ENCODE measurements around the gene MCM10. TPM values are rescaled to one million over a fixed set of nuclear protein-coding genes. Genes with fewer than 3 reads are reported as not detected.

Gene MCM10
- total RNA-seq (under 1 TPM in 3 of 4 donors, not detected in 1; 0.14 to 0.83 (median 0.36) TPM), polyA plus RNA-seq (1 to 10 TPM in 1 of 3 donors, under 1 TPM in 1, not detected in 1; 0.92 to 3.2 TPM)

DNA sequence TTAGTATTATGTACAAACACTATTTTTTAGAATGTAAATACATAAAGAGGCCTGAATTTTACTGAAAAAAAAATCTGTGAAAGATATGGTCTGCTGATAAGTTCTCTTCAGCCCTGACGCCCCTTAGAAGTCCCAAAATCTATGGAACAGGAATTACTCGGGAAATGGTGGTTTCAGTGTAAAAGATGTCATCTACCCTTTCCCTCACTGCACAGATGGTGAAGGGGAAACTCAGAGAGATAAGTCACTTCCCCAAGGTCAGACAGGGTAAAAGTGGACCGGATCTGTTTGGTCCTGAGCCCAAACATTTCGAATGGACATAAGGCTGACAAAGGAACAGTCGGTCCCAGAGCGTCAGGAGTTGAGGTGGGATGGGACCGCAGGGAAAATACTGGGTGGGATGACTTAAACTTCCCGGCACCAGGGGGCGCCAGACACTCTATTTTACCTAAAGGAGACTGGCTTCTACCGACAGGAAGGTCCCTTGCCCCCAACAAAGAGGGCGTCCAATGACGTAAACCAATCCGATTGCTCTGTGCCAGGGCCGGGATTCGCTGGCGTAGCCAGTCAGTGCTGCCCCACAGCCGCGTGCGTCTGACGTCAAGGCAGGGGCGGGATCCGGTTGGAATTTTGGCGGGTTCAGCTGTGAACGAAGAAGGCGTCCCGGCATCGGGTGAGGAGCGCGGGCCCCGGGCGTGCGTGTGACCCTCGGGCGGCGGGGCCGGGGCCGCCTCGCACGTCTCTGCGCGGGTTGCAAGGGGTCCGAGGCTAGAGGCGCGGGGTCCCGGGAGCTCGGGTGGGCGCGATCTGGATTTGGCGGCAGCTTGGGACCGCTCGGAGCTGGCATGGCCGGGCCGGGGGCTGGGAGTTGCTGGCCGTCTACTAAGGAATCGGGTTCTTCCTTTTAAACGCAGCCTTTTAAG, at the start of gene MCM10:
Gene MCM10 (plus strand): TSS at position 625 of the 923 bp plus-strand sequence. CDS start 2,645 bp downstream, outside the sequence.
- 0 to 1% methylated on average over 56 of the region's 56 CpGs for WGBS, 2 donors
- peak in 2 of 4 donors; percentile 49 to 63 for TF ChIP-seq POLR2AphosphoS5 (IDR thresholded peaks at IDR 0.05)
- TF ChIP-seq, protein P1, sequence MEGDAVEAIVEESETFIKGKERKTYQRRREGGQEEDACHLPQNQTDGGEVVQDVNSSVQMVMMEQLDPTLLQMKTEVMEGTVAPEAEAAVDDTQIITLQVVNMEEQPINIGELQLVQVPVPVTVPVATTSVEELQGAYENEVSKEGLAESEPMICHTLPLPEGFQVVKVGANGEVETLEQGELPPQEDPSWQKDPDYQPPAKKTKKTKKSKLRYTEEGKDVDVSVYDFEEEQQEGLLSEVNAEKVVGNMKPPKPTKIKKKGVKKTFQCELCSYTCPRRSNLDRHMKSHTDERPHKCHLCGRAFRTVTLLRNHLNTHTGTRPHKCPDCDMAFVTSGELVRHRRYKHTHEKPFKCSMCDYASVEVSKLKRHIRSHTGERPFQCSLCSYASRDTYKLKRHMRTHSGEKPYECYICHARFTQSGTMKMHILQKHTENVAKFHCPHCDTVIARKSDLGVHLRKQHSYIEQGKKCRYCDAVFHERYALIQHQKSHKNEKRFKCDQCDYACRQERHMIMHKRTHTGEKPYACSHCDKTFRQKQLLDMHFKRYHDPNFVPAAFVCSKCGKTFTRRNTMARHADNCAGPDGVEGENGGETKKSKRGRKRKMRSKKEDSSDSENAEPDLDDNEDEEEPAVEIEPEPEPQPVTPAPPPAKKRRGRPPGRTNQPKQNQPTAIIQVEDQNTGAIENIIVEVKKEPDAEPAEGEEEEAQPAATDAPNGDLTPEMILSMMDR (IDR thresholded peaks at IDR 0.05) = peak; percentile 81 to 95 (median 86)
- TF ChIP-seq EP300 (IDR thresholded peaks at IDR 0.05) = peak in 3 of 4 donors; percentile 38 to 56 (median 48)
- no peak for TF ChIP-seq POLR2A (IDR thresholded peaks at IDR 0.05)
- intact Hi-C loops (cut with DNase I) = loop anchor here (1.0 to 2.0 kb wide), 3 partner anchors 141 to 368 kb away; partner anchors contain the start of gene BEND7
- Histone ChIP-seq H3K9me3 (no peaks in the 10 kb centered on the region), H3K4me1 (peaks cover 0 to 15% (median 14%) of the 10 kb centered on the region in 4 donors), H3K27me3 (no peaks in the 10 kb centered on the region), H3K36me3 (no peaks in the 10 kb centered on the region), H3K27ac (peak within 1 kb of the TSS in 1 of 4 donors; percentile 28), H3K4me3 (peak within 1 kb of the TSS in 3 of 4 donors; percentile 36 to 50 (median 46))
- DNase-seq = peak; percentile 99

DNA sequence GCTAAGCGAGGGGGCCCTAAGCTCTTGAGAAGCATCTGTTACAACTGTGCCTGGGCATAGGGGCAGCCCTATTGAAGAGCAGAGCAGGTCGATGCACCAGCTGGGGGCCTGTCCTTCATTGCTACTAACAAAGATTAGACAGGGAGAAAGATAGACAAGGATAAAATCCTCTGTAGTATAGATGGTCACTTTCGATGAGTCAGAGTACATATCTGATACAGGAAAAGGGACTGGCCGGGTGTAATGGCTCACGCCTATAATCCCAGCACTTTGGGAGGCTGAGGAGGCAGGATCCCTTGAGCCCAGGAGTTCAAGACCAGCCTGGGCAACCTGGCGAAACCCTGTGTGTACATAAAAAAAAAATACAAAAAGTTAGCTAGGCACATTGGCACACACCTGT, 47.8 kb upstream of the MCM10 start:
- TF ChIP-seq, protein P1 (IDR thresholded peaks at IDR 0.05) = no peak
- TF ChIP-seq EP300 (IDR thresholded peaks at IDR 0.05) (no peak), POLR2A (IDR thresholded peaks at IDR 0.05) (no peak), POLR2AphosphoS5 (IDR thresholded peaks at IDR 0.05) (no peak)
- Histone ChIP-seq H3K27ac (no peak overlapping the region), H3K4me1 (peaks cover 0 to 4% (median 0%) of the 10 kb centered on the region in 4 donors), H3K27me3 (no peaks in the 10 kb centered on the region), H3K36me3 (peaks cover 30 to 86% (median 41%) of the 10 kb centered on the region in 4 donors), H3K4me3 (no peak overlapping the region), H3K9me3 (no peaks in the 10 kb centered on the region)
- DNase-seq = no peak
- WGBS, 2 donors = 80 to 90% methylated on average over 6 of the region's 6 CpGs
- intact Hi-C loops (cut with DNase I) = no loop called here

DNA sequence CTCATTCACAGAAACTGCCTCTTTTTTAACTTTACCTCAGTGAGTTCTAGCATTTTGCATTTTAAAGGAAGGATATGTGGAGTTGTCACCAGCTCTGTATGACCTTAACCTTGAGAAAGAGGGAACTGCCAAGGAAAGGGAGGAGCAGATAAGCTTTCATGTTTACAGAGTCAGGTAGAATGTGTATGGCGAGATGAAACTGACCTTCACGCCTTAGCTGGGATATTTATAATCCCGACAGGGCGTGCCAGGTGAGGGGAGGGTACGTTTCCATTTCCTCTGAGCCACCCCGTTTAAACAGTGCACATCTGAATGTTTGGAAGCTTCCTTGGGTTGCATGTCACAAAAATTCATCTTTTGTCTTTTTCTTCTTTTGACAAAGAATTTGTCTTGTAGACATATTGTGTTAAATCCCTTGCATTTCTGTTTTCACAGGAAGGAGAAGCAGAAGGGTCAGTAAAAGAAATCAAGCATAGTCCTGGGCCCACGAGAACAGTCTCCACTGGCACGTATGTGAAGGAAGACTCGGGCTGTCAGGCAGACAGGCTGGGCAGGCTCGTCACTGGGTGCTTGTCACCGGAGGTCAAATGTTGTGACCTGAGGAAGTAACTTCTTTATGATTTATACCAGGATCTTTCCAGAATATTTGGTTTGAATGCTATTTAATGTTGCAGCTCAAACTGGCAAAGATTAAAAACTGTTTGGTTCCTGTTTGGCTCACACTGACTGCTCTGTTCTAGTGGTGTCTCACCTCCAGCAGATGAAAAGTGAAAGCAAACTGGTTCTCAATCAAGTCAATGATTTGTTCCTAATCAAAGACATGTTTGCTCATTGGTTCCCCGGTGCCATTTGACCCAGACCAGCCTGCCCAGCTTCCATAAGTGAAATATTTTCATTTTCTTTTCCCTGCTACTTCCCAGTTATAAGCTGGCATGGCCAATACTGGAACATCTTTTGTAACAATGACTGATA, 45.2 kb upstream of the MCM10 start:
- WGBS, 2 donors = 15 to 64% methylated on average over 12 of the region's 12 CpGs
- H3K4me1 ChIP-seq = no peaks in the 10 kb centered on the region
- TF ChIP-seq EP300 (IDR thresholded peaks at IDR 0.05) (no peak), POLR2AphosphoS5 (IDR thresholded peaks at IDR 0.05) (no peak), POLR2A (IDR thresholded peaks at IDR 0.05) (no peak)
- TF ChIP-seq, protein P1 (IDR thresholded peaks at IDR 0.05) = no peak
- no peaks in the 10 kb centered on the region for H3K27me3 ChIP-seq
- intact Hi-C loops (cut with DNase I) = no loop called here
- H3K9me3 ChIP-seq = no peaks in the 10 kb centered on the region
- H3K27ac ChIP-seq = peak overlapping the region in 1 of 4 donors; percentile 10
- peaks cover 25 to 86% (median 34%) of the 10 kb centered on the region in 4 donors for H3K36me3 ChIP-seq
- H3K4me3 ChIP-seq = no peak overlapping the region
- no peak for DNase-seq
